ENCODE results near the gene SLC24A3.

DNA sequence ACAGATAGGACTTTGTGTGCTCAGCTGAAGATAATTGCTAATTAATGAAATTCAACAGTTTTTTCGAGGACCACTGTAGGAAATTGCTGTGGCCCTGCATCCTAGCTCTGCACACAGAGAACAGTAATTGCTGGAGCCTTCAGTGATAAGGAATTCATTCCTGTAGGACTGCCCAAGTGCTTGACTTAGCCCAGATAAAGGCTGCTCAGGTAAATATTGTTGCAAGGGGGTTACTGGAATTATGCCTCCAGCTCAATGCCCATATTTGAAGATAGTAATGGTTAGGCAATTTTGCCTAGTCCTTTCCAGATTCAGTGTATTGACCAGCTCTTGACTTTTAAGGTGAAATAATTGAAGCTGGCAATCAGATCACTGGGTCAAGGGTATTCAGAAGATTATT is 122.9 kb downstream of the SLC24A3 start:
- TF ChIP-seq, protein P1, sequence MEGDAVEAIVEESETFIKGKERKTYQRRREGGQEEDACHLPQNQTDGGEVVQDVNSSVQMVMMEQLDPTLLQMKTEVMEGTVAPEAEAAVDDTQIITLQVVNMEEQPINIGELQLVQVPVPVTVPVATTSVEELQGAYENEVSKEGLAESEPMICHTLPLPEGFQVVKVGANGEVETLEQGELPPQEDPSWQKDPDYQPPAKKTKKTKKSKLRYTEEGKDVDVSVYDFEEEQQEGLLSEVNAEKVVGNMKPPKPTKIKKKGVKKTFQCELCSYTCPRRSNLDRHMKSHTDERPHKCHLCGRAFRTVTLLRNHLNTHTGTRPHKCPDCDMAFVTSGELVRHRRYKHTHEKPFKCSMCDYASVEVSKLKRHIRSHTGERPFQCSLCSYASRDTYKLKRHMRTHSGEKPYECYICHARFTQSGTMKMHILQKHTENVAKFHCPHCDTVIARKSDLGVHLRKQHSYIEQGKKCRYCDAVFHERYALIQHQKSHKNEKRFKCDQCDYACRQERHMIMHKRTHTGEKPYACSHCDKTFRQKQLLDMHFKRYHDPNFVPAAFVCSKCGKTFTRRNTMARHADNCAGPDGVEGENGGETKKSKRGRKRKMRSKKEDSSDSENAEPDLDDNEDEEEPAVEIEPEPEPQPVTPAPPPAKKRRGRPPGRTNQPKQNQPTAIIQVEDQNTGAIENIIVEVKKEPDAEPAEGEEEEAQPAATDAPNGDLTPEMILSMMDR (IDR thresholded peaks at IDR 0.05; ENCODE audit: poor library complexity): no peak
- no peak for TF ChIP-seq EZH2phosphoT487 (IDR thresholded peaks at IDR 0.05; ENCODE audit: low read depth, severe bottlenecking, unreplicated experiment)
- TF ChIP-seq EZH2 (IDR thresholded peaks at IDR 0.05; ENCODE audit: borderline replicate concordance): no peak
